ENCODE measurements around the gene CAMSAP3.

- no peak for TF ChIP-seq CTCF (IDR thresholded peaks at IDR 0.05)
- TF ChIP-seq EP300 (IDR thresholded peaks at IDR 0.05) = no peak
- no peak for TF ChIP-seq POLR2A (IDR thresholded peaks at IDR 0.05; ENCODE audit: low read depth)
Observed at GRCh38 chr19:7622933-7623685, 27.4 kb downstream of the CAMSAP3 start.

Measured in esophagus muscularis mucosa (tissue), 4 donors.